IPS-NIHi11 (cell line): Measurements from ENCODE around the gene GSX1.

Source experiments
- DNase-seq: peaks from one replicate; pipeline ENCODE4 v3.0.0; 2012; ENCODE audit warnings: mixed read lengths, low spot score

The GSX1 gene

GRCh38 chr13:27834095-27834494 lies 41.8 kb downstream of the GSX1 start:
- DNase-seq, result no peak

- no peak for DNase-seq
Measured at GRCh38 chr13:27835799-27836198, 43.5 kb downstream of the GSX1 start.

GRCh38 chr13:27839809-27840467 lies 47.7 kb downstream of the GSX1 start:
- no peak for DNase-seq

- no peak for DNase-seq
Measured at GRCh38 chr13:27842571-27842970, 50.3 kb downstream of the GSX1 start.
